ENCODE results near the gene DDX17.

GRCh38 chr22:38449776-38450175 lies 56.3 kb downstream of the DDX17 start:
- TF ChIP-seq CTCF (IDR thresholded peaks at IDR 0.05; ENCODE audit: poor library complexity, severe bottlenecking) (no peak), POLR2AphosphoS5 (IDR thresholded peaks at IDR 0.05) (no peak), EP300 (conservative IDR thresholded peaks at IDR 0.05; ENCODE audit: poor library complexity, severe bottlenecking) (no peak), EZH2 (IDR thresholded peaks at IDR 0.05; ENCODE audit: borderline replicate concordance, insufficient read depth, low read length, poor library complexity, severe bottlenecking) (no peak)

All from neural cell (in vitro differentiated cells).